B cell (primary cell): Measurements from ENCODE around the gene LRIT1. TPM values are rescaled to one million over a fixed set of nuclear protein-coding genes. Genes with fewer than 3 reads are reported as not detected.

Experiments
- ATAC-seq: fragments of 200-7000 bp; cut with Tn5 transposase; one replicate; pipeline ENCODE4 v1.10.0; 2021; ENCODE audit warnings: low read depth, mild to moderate bottlenecking, moderate number of reproducible peaks, moderate library complexity
- CTCF ChIA-PET: fragments of 350-600 bp; sonication (Branson Sonifier 250); formaldehyde crosslinking; loops from one replicate; lab custom pipeline; 2021; ENCODE audit warnings: antibody characterized with exemption, inconsistent platforms; lab: Charles Lee
- POLR2A ChIA-PET: fragments of 350-600 bp; sonication (Branson Sonifier 250); formaldehyde crosslinking; loops from one replicate; lab custom pipeline; 2021; ENCODE audit warnings: antibody characterized with exemption; lab: Charles Lee
- DNase-seq: peaks from one replicate; pipeline ENCODE4 v3.0.0; 2013
- H2AFZ ChIP-seq: 2 replicates; pipeline ENCODE4 v1.6.1; 2012; ENCODE audit warnings: mild to moderate bottlenecking, low read depth, low read length; ENCODE audit not compliant: insufficient read depth, poor library complexity, severe bottlenecking
- H3K27ac ChIP-seq, 2 donors: 1 replicate in 1 of 2; 2 replicates in 1 of 2; pipeline ENCODE4 v1.5.1; 2012 to 2013; ENCODE audit warnings: low read length in 2 of 2, mild to moderate bottlenecking in 2 of 2, moderate library complexity in 1 of 2
- H3K27me3 ChIP-seq, 4 experiments: fragments of 200-600 bp in 1 of 4; sonication (generic) in 1 of 4; replicated peaks in 1 of 4; 1 replicate in 2 of 4; 2 replicates in 2 of 4; pipeline versions ENCODE4 v1.6.1 to v1.7.0; 2013 to 2016; ENCODE audit warnings: low read length in 3 of 4, mild to moderate bottlenecking in 2 of 4, mixed read lengths in 1 of 4, moderate library complexity in 1 of 4; ENCODE audit not compliant: insufficient read depth in 4 of 4, control insufficient read depth in 3 of 4; ENCODE audit errors: control extremely low read depth in 1 of 4
- H3K36me3 ChIP-seq, 2 experiments: replicated peaks in 1 of 2; 1 replicate in 1 of 2; 2 replicates in 1 of 2; pipeline versions ENCODE4 v1.6.1 to v1.7.1; 2013; ENCODE audit warnings: low read length in 1 of 2; ENCODE audit not compliant: insufficient read depth in 2 of 2, control insufficient read depth in 1 of 2; ENCODE audit errors: control extremely low read depth in 1 of 2, extremely low read depth in 1 of 2
- H3K4me1 ChIP-seq, 2 donors: fragments of 200-600 bp in 1 of 2; sonication (generic) in 1 of 2; 1 replicate in 1 of 2; 2 replicates in 1 of 2; pipeline versions ENCODE4 v1.5.1 to v1.6.1; 2013 to 2017; ENCODE audit warnings: low read length in 2 of 2; ENCODE audit not compliant: control insufficient read depth in 2 of 2, insufficient read depth in 2 of 2
- H3K4me2 ChIP-seq: replicated peaks from 2 replicates; pipeline ENCODE3; 2012; ENCODE audit warnings: mild to moderate bottlenecking, low read depth, low read length; ENCODE audit not compliant: poor library complexity, severe bottlenecking
- H3K4me3 ChIP-seq, 5 experiments: fragments of 200-600 bp in 1 of 5; sonication (generic) in 1 of 5; 1 replicate in 3 of 5; 2 replicates in 2 of 5; pipeline versions ENCODE4 v1.5.1 to v1.7.0; 2011 to 2016; ENCODE audit warnings: low read length in 4 of 5, mild to moderate bottlenecking in 4 of 5, low read depth in 2 of 5, control low read depth in 1 of 5, moderate library complexity in 1 of 5; ENCODE audit not compliant: insufficient read depth in 1 of 5; ENCODE audit errors: control extremely low read depth in 1 of 5, extremely low read depth in 1 of 5
- H3K79me2 ChIP-seq: fragments of 200-600 bp; sonication (generic); one replicate; pipeline ENCODE4 v1.6.0; 2016; ENCODE audit warnings: low read length; ENCODE audit not compliant: control insufficient read depth, insufficient read depth
- H3K9ac ChIP-seq: fragments of 200-600 bp; sonication (generic); 2 replicates; pipeline ENCODE4 v1.6.1; 2017; ENCODE audit warnings: mild to moderate bottlenecking, low read length, moderate library complexity
- H3K9me3 ChIP-seq, 3 donors: one replicate each; pipeline versions ENCODE4 v1.6.1 to v1.7.1; 2013; ENCODE audit warnings: low read length in 2 of 3; ENCODE audit not compliant: control insufficient read depth in 2 of 3, insufficient read depth in 1 of 3; ENCODE audit errors: control extremely low read depth in 1 of 3
- H4K20me1 ChIP-seq: 2 replicates; pipeline ENCODE4 v1.6.0; 2012; ENCODE audit warnings: mild to moderate bottlenecking, low read length; ENCODE audit not compliant: insufficient read depth, control insufficient read depth, poor library complexity, severe bottlenecking
- H3K27ac Mint-ChIP-seq: one replicate; pipeline ENCODE4 v1.8.0; 2021; ENCODE audit warnings: mixed read lengths
- H3K27me3 Mint-ChIP-seq: one replicate; pipeline ENCODE4 v1.8.0; 2021; ENCODE audit warnings: mixed read lengths
- H3K4me1 Mint-ChIP-seq: one replicate; pipeline ENCODE4 v1.8.0; 2021; ENCODE audit warnings: mixed read lengths
- H3K4me3 Mint-ChIP-seq: one replicate; pipeline ENCODE4 v1.8.0; 2021; ENCODE audit warnings: mixed read lengths
- H3K9me3 Mint-ChIP-seq: one replicate; pipeline ENCODE4 v1.8.0; 2022; ENCODE audit warnings: mixed read lengths; ENCODE audit not compliant: insufficient read depth
- EZH2 ChIP-seq: IDR thresholded peaks from 2 replicates; pipeline ENCODE4 v1.6.1; 2012; ENCODE audit warnings: borderline replicate concordance, low read depth, mild to moderate bottlenecking, moderate library complexity, low read length; ENCODE audit not compliant: insufficient read depth, poor library complexity, severe bottlenecking
- WGBS: methylation state at CpG from one replicate; pipeline ENCODE4 v1.1.5; 2013; ENCODE audit warnings: missing lambda C conversion rate; ENCODE audit not compliant: insufficient coverage; 5-methylcytosine and 5-hydroxymethylcytosine counted together
- intact Hi-C: fragments of 100-400 bp; cut with micrococcal nuclease; formaldehyde crosslinking; loops from one replicate; pipeline ENCODE4 v1.10.0; 2022
- polyA plus RNA-seq: library from polyadenylated mRNA; depleted of rRNA; stranded (reverse); fragments of >200 nt; gene quantifications from 2 replicates; pipeline ENCODE4 v1.2.3, GENCODE V29; 2012
- total RNA-seq, 2 donors: library from RNA; stranded (reverse); fragments of 120-200 nt in 1 of 2; gene quantifications; 1 replicate in 1 of 2; 2 replicates in 1 of 2; pipeline versions ENCODE4 v1.2.3 to v1.2.4, GENCODE V29; 2013 to 2022
- TF ChIP-seq, protein P1 (sequence below): fragments of 200-600 bp; IDR thresholded peaks from one replicate; pipeline ENCODE4 v1.8.0; 2022; ENCODE audit warnings: antibody characterized with exemption, mild to moderate bottlenecking

The LRIT1 gene
- total and polyA plus RNA-seq, 2 donors (not counting 1 experiment from before 2014, with no cell fraction given), result not detected

DNA sequence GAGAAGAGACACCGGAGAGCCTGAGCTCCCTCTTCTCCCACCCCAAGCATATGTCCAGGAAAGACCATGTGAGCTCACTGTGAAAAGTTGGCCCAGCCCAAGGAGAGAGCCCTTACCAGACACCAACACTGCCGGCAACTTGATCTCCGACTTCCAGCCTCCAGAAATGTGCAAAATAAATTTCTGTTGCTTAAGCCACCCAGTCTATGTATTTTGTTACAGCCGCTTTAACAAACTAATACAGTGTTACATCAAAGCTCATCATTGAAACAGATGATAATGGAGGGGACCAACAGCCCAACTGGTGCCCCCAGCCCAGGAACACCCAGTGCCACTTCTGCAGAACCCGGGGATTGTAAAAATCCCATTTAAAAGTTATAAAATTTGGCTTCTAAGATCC is 22.4 kb upstream of the LRIT1 start:
- Mint-ChIP-seq H3K4me1 (no peaks in the 10 kb centered on the region), H3K9me3 (no peaks in the 10 kb centered on the region), H3K27me3 (peaks cover 53% of the 10 kb centered on the region), H3K4me3 (no peak overlapping the region), H3K27ac (no peak overlapping the region)
- ChIA-PET CTCF (interaction anchor here (1.0 to 10.7 kb wide), 10 partner anchors 12 to 281 kb away, joined by 3 to 267 read pairs (median 4); no protein-coding TSS in a partner anchor), POLR2A (no interaction called here)
- H4K20me1 ChIP-seq, result no peaks in the 10 kb centered on the region
- intact Hi-C loops, result loop anchor here (1.0 to 2.0 kb wide), 2 partner anchors 111 to 274 kb away; no protein-coding TSS in a partner anchor
- no peaks in the 10 kb centered on the region for H3K4me1 ChIP-seq
- no peak overlapping the region for H3K4me3 ChIP-seq
- no peak overlapping the region for H3K9ac ChIP-seq
- H3K27me3 ChIP-seq, result peaks cover 0 to 18% (median 2%) of the 10 kb centered on the region in 4 experiments
- no peak overlapping the region for H2AFZ ChIP-seq
- H3K36me3 ChIP-seq, result no peaks in the 10 kb centered on the region
- no peak overlapping the region for H3K27ac ChIP-seq
- TF ChIP-seq EZH2, result no peak
- TF ChIP-seq, protein P1, sequence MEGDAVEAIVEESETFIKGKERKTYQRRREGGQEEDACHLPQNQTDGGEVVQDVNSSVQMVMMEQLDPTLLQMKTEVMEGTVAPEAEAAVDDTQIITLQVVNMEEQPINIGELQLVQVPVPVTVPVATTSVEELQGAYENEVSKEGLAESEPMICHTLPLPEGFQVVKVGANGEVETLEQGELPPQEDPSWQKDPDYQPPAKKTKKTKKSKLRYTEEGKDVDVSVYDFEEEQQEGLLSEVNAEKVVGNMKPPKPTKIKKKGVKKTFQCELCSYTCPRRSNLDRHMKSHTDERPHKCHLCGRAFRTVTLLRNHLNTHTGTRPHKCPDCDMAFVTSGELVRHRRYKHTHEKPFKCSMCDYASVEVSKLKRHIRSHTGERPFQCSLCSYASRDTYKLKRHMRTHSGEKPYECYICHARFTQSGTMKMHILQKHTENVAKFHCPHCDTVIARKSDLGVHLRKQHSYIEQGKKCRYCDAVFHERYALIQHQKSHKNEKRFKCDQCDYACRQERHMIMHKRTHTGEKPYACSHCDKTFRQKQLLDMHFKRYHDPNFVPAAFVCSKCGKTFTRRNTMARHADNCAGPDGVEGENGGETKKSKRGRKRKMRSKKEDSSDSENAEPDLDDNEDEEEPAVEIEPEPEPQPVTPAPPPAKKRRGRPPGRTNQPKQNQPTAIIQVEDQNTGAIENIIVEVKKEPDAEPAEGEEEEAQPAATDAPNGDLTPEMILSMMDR, result no peak
- no peaks in the 10 kb centered on the region for H3K9me3 ChIP-seq
- no peaks in the 10 kb centered on the region for H3K79me2 ChIP-seq
- H3K4me2 ChIP-seq, result no peak overlapping the region
- WGBS, result 97% methylated on average over 4 of the region's 5 CpGs
- no peak for DNase-seq
- no peak for ATAC-seq

DNA sequence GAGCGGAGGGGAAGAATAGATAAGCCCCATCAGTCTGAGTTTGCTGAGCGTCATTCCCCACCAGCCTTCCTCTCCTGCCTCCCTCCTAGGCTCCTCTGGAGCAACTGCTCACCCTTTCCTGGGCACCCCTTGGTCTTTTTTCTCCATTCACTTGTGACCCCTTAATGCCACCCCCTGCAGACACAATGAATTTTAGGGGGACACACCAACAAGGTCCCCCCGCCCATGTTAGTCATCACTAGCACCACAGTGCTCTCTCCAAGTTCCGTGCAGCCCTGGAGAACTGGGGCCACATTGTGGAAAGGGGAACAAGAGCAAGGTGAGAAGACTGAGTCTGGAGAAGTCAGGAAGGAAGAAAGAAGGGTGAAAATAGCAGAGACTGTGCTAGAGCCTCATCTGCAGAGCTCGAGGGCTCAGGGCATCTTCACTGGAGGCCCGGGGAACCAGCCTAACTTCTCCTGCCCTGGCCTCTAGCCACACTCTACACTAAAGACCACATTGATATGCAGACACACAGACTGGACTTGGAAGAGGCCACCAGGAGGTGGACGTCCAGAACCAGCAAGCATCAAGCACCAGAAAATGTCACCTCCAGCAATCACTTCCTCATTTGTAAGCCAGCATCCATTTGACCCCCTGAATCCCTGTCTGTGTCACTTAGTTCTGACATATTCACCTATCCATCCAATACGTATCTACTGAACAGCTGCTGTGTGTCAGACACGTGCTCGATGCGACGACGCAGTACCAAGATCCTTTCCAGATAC is 21.0 kb upstream of the LRIT1 start:
- Histone ChIP-seq H3K4me1 (no peaks in the 10 kb centered on the region), H4K20me1 (no peaks in the 10 kb centered on the region), H3K4me2 (no peak overlapping the region), H3K27me3 (peaks cover 0 to 24% (median 2%) of the 10 kb centered on the region in 4 experiments), H3K36me3 (no peaks in the 10 kb centered on the region), H3K79me2 (no peaks in the 10 kb centered on the region), H3K27ac (no peak overlapping the region), H2AFZ (no peak overlapping the region), H3K4me3 (no peak overlapping the region), H3K9me3 (no peaks in the 10 kb centered on the region), H3K9ac (no peak overlapping the region)
- Mint-ChIP-seq H3K4me1 (no peaks in the 10 kb centered on the region), H3K9me3 (no peaks in the 10 kb centered on the region), H3K27me3 (peaks cover 50% of the 10 kb centered on the region), H3K4me3 (no peak overlapping the region), H3K27ac (no peak overlapping the region)
- WGBS, result 81% methylated on average over 5 of the region's 13 CpGs
- ATAC-seq (no peak), DNase-seq (no peak)
- no peak for TF ChIP-seq EZH2
- TF ChIP-seq, protein P1, result no peak
- intact Hi-C loops, result no loop called here
- CTCF ChIA-PET, result interaction anchor here (0.8 to 10.7 kb wide), 7 partner anchors 20 to 276 kb away, joined by 3 to 267 read pairs (median 3); no protein-coding TSS in a partner anchor
- POLR2A ChIA-PET, result no interaction called here
